Osteoblast (primary cell): ENCODE data around the gene PNPLA2. TPM values are rescaled to one million over a fixed set of nuclear protein-coding genes. Genes with fewer than 3 reads are reported as not detected.

Source experiments
- DNase-seq: peaks from one replicate; pipeline ENCODE4 v3.0.0; 2011; ENCODE audit warnings: low spot score, mixed read lengths; ENCODE audit not compliant: insufficient read length; ENCODE audit errors: missing footprints
- H2AFZ ChIP-seq: 2 replicates; pipeline ENCODE4 v1.6.0; 2011; ENCODE audit warnings: mild to moderate bottlenecking, low read length
- H3K27ac ChIP-seq: 2 replicates; pipeline ENCODE4 v1.5.1; 2011; ENCODE audit warnings: mild to moderate bottlenecking, low read depth, low read length, moderate library complexity
- H3K27me3 ChIP-seq: 2 replicates; pipeline ENCODE4 v1.6.0; 2012; ENCODE audit warnings: mild to moderate bottlenecking, control low read depth, inconsistent platforms, low read length, moderate library complexity; ENCODE audit not compliant: insufficient read depth
- H3K36me3 ChIP-seq: 2 replicates; pipeline ENCODE4 v1.5.1; 2011; ENCODE audit warnings: mild to moderate bottlenecking, low read length, control low read depth, moderate library complexity; ENCODE audit not compliant: insufficient read depth
- H3K4me1 ChIP-seq: 2 replicates; pipeline ENCODE4 v1.5.1; 2011; ENCODE audit warnings: mild to moderate bottlenecking, low read length, control low read depth, moderate library complexity; ENCODE audit not compliant: insufficient read depth
- H3K4me2 ChIP-seq: 2 replicates; pipeline ENCODE4 v1.6.0; 2011; ENCODE audit warnings: mild to moderate bottlenecking, low read length; ENCODE audit not compliant: insufficient read depth
- H3K4me3 ChIP-seq: fragments of 200-600 bp; sonication (generic); 3 replicates; pipeline ENCODE4 v1.5.1; 2012; ENCODE audit warnings: mild to moderate bottlenecking, low read length, inconsistent platforms; ENCODE audit not compliant: insufficient read depth
- H3K79me2 ChIP-seq: 2 replicates; pipeline ENCODE4 v1.6.0; 2012; ENCODE audit warnings: mild to moderate bottlenecking, low read length, control low read depth, inconsistent platforms; ENCODE audit not compliant: insufficient read depth
- H3K9me3 ChIP-seq: 2 replicates; pipeline ENCODE4 v1.5.1; 2011; ENCODE audit warnings: low read depth, low read length, control low read depth
- H4K20me1 ChIP-seq: 2 replicates; pipeline ENCODE4 v1.6.0; 2012; ENCODE audit warnings: mild to moderate bottlenecking, low read length, control low read depth; ENCODE audit not compliant: insufficient read depth
- CTCF ChIP-seq: IDR thresholded peaks from 2 replicates; pipeline ENCODE4 v1.5.1; 2011; ENCODE audit warnings: mild to moderate bottlenecking, low read depth, low read length, moderate library complexity; ENCODE audit errors: extremely low read depth
- total RNA-seq: library from RNA; depleted of rRNA; stranded (reverse); fragments of >200 nt; gene quantifications from 2 replicates; pipeline ENCODE4 v1.2.3, GENCODE V29; 2012

Gene PNPLA2
- total RNA-seq, 1 donor = 32.6 TPM

GRCh38 chr11:798093-798713 is 20.5 kb upstream of the PNPLA2 start, which contains the start of gene SLC25A22:
Gene SLC25A22, minus strand, starts transcription at chr11:798281. Its CDS starts 3,275 bp downstream, at chr11:795006.
- peak within 1 kb of the TSS; percentile 85 for H2AFZ ChIP-seq
- H3K4me2 ChIP-seq = peak within 1 kb of the TSS; percentile 86
- H3K4me1 ChIP-seq = peaks cover 17% of the 10 kb centered on the region
- no peaks in the 10 kb centered on the region for H3K27me3 ChIP-seq
- DNase-seq = peak; percentile 100
- peaks cover 7% of the 10 kb centered on the region for H3K79me2 ChIP-seq
- H3K4me3 ChIP-seq = peak within 1 kb of the TSS; percentile 87
- peaks cover 2% of the 10 kb centered on the region for H4K20me1 ChIP-seq
- peak; percentile 46 for TF ChIP-seq CTCF
- no peaks in the 10 kb centered on the region for H3K9me3 ChIP-seq
- H3K36me3 ChIP-seq = peaks cover 23% of the 10 kb centered on the region
- H3K27ac ChIP-seq = peak within 1 kb of the TSS; percentile 65

GRCh38 chr11:799641-800316 is 18.9 kb upstream of the PNPLA2 start:
- H3K36me3 ChIP-seq = peaks cover 23% of the 10 kb centered on the region
- no peaks in the 10 kb centered on the region for H3K27me3 ChIP-seq
- H3K4me2 ChIP-seq = no peak overlapping the region
- H3K9me3 ChIP-seq = no peaks in the 10 kb centered on the region
- DNase-seq = no peak
- peaks cover 18% of the 10 kb centered on the region for H3K79me2 ChIP-seq
- H3K4me3 ChIP-seq = no peak overlapping the region
- no peak overlapping the region for H2AFZ ChIP-seq
- no peak overlapping the region for H3K27ac ChIP-seq
- H3K4me1 ChIP-seq = peaks cover 31% of the 10 kb centered on the region
- TF ChIP-seq CTCF = no peak
- H4K20me1 ChIP-seq = peaks cover 2% of the 10 kb centered on the region

GRCh38 chr11:800473-800872 is 18.2 kb upstream of the PNPLA2 start:
- DNase-seq = no peak
- H4K20me1 ChIP-seq = peaks cover 2% of the 10 kb centered on the region
- H2AFZ ChIP-seq = no peak overlapping the region
- H3K4me2 ChIP-seq = no peak overlapping the region
- no peak for TF ChIP-seq CTCF
- H3K4me1 ChIP-seq = peaks cover 30% of the 10 kb centered on the region
- no peaks in the 10 kb centered on the region for H3K9me3 ChIP-seq
- peaks cover 18% of the 10 kb centered on the region for H3K79me2 ChIP-seq
- H3K4me3 ChIP-seq = no peak overlapping the region
- H3K27me3 ChIP-seq = no peaks in the 10 kb centered on the region
- peaks cover 23% of the 10 kb centered on the region for H3K36me3 ChIP-seq
- no peak overlapping the region for H3K27ac ChIP-seq

GRCh38 chr11:801097-801780 is 17.5 kb upstream of the PNPLA2 start:
- Histone ChIP-seq H3K27ac (no peak overlapping the region), H3K36me3 (peaks cover 23% of the 10 kb centered on the region), H2AFZ (no peak overlapping the region), H3K79me2 (peaks cover 14% of the 10 kb centered on the region), H3K27me3 (no peaks in the 10 kb centered on the region), H3K9me3 (no peaks in the 10 kb centered on the region), H3K4me3 (no peak overlapping the region), H4K20me1 (peaks cover 2% of the 10 kb centered on the region), H3K4me1 (peaks cover 26% of the 10 kb centered on the region), H3K4me2 (no peak overlapping the region)
- no peak for DNase-seq
- TF ChIP-seq CTCF = no peak
